PC-3 (cell line): Measurements from ENCODE around the gene PABPN1L. TPM values are rescaled to one million over a fixed set of nuclear protein-coding genes. Genes with fewer than 3 reads are reported as not detected.

Experiments used
- ATAC-seq: fragments of 200-7000 bp; cut with Tn5 transposase; 2 replicates; pipeline ENCODE4 v1.9.1; 2020; ENCODE audit warnings: mild to moderate bottlenecking, moderate library complexity
- BruUV-seq: library from RNA; stranded (reverse); fragments of 400-500 nt; replicated peaks from 2 replicates; lab custom pipeline; 2021; lab: Mats Ljungman, UMichigan
- CTCF ChIA-PET: fragments of 300-600 bp; sonication (Branson Sonifier 250); formaldehyde crosslinking; loops from one replicate; lab custom pipeline; 2022; ENCODE audit warnings: antibody characterized with exemption; lab: Charles Lee
- POLR2A ChIA-PET: fragments of 300-600 bp; sonication (Branson Sonifier 250); formaldehyde crosslinking; loops from one replicate; lab custom pipeline; 2022; ENCODE audit warnings: antibody characterized with exemption; ENCODE audit not compliant: unreplicated experiment; lab: Charles Lee
- DNase-seq: peaks from one replicate; pipeline ENCODE4 v3.0.0-alpha.2; 2015
- H2AFZ ChIP-seq: fragments of 300-600 bp; sonication (generic); 2 replicates; pipeline ENCODE4 v1.6.0; 2016; ENCODE audit warnings: antibody characterized with exemption, low read length
- H3F3A ChIP-seq: fragments of 300-600 bp; sonication (generic); one replicate; pipeline ENCODE4 v1.6.0; 2017; ENCODE audit warnings: antibody characterized with exemption, low read length, control low read depth, mild to moderate bottlenecking; ENCODE audit not compliant: unreplicated experiment
- H3K27ac ChIP-seq: fragments of 300-600 bp; sonication (generic); 2 replicates; pipeline ENCODE4 v1.5.1; 2016; ENCODE audit warnings: mild to moderate bottlenecking, low read length
- H3K27me3 ChIP-seq: fragments of 300-600 bp; sonication (generic); 2 replicates; pipeline ENCODE4 v1.6.1; 2016; ENCODE audit warnings: low read length, mixed read lengths
- H3K36me3 ChIP-seq: fragments of 300-600 bp; sonication (generic); 2 replicates; pipeline ENCODE4 v1.6.1; 2016; ENCODE audit warnings: low read depth, mixed run types, low read length, mixed read lengths
- H3K4me1 ChIP-seq: fragments of 300-600 bp; sonication (generic); 2 replicates; pipeline ENCODE4 v1.5.1; 2016; ENCODE audit warnings: low read length; ENCODE audit not compliant: insufficient read depth
- H3K4me2 ChIP-seq: fragments of 300-600 bp; sonication (generic); 2 replicates; pipeline ENCODE4 v1.6.0; 2016; ENCODE audit warnings: low read length
- H3K4me3 ChIP-seq: fragments of 300-600 bp; sonication (generic); 2 replicates; pipeline ENCODE4 v1.5.1; 2016; ENCODE audit warnings: mild to moderate bottlenecking, low read length, mixed read lengths
- H3K79me2 ChIP-seq: fragments of 300-600 bp; sonication (generic); 2 replicates; pipeline ENCODE4 v1.6.1; 2017; ENCODE audit warnings: low read length, mixed read lengths
- H3K9ac ChIP-seq: fragments of 300-600 bp; sonication (generic); 2 replicates; pipeline ENCODE4 v1.6.0; 2016; ENCODE audit warnings: mild to moderate bottlenecking, low read length
- H3K9me2 ChIP-seq: fragments of 300-600 bp; sonication (generic); replicated peaks from 2 replicates; pipeline ENCODE4 v1.6.1; 2016; ENCODE audit warnings: mixed run types, low read length, mixed read lengths
- H3K9me3 ChIP-seq: fragments of 300-600 bp; sonication (generic); 2 replicates; pipeline ENCODE4 v1.6.1; 2016; ENCODE audit warnings: low read length, mixed read lengths
- H4K20me1 ChIP-seq: fragments of 300-600 bp; sonication (generic); 2 replicates; pipeline ENCODE4 v1.6.1; 2016; ENCODE audit warnings: low read length, mixed read lengths
- CTCF ChIP-seq: fragments of 300-600 bp; sonication (generic); conservative IDR thresholded peaks from 2 replicates; pipeline ENCODE4 v1.5.1; 2017; ENCODE audit warnings: antibody characterized with exemption, low read depth, mild to moderate bottlenecking, low read length
- EZH2 ChIP-seq: fragments of 300-600 bp; sonication (generic); IDR thresholded peaks from one replicate; pipeline ENCODE4 v1.6.1; 2017; ENCODE audit warnings: antibody characterized with exemption, mild to moderate bottlenecking, low read length; ENCODE audit not compliant: unreplicated experiment
- EZH2phosphoT487 ChIP-seq: fragments of 300-600 bp; sonication (generic); IDR thresholded peaks from 2 replicates; pipeline ENCODE4 v1.6.1; 2018; ENCODE audit warnings: mild to moderate bottlenecking, antibody characterized with exemption, low read length, borderline replicate concordance
- intact Hi-C: fragments of 100-400 bp; cut with micrococcal nuclease; formaldehyde crosslinking; loops from 2 replicates; pipeline ENCODE4 v1.9.0; 2023
- total RNA-seq: library from RNA; depleted of rRNA; stranded (reverse); fragments of >200 nt; gene quantifications from 2 replicates; pipeline ENCODE4 v1.2.3, GENCODE V29; 2014

Gene PABPN1L
- total RNA-seq, 1 experiment from 2014 or later = not detected

- H3K79me2 ChIP-seq = no peaks in the 10 kb centered on the region
- no peak overlapping the region for H2AFZ ChIP-seq
- BruUV-seq = no TSS peak
- no peak for ATAC-seq
- H3K9ac ChIP-seq = no peak overlapping the region
- TF ChIP-seq EZH2 (no peak), CTCF (no peak), EZH2phosphoT487 (no peak)
- no peaks in the 10 kb centered on the region for H3K27me3 ChIP-seq
- no peak overlapping the region for H3K27ac ChIP-seq
- no peaks in the 10 kb centered on the region for H3K9me3 ChIP-seq
- POLR2A ChIA-PET = no interaction called here
- no peaks in the 10 kb centered on the region for H3F3A ChIP-seq
- intact Hi-C loops = no loop called here
- H3K36me3 ChIP-seq = no peaks in the 10 kb centered on the region
- no peaks in the 10 kb centered on the region for H4K20me1 ChIP-seq
- H3K4me2 ChIP-seq = no peak overlapping the region
- H3K4me3 ChIP-seq = no peak overlapping the region
- no peaks in the 10 kb centered on the region for H3K9me2 ChIP-seq
- CTCF ChIA-PET = no interaction called here
- H3K4me1 ChIP-seq = peaks cover 5% of the 10 kb centered on the region; the same call in 1 of the 2 replicates
- no peak for DNase-seq
These were observed 41.8 kb upstream of the PABPN1L start for GRCh38 chr16:88908307-88908706.

- CTCF ChIA-PET = no interaction called here
- POLR2A ChIA-PET = no interaction called here
- intact Hi-C loops = no loop called here
- H3F3A ChIP-seq = no peaks in the 10 kb centered on the region
- H3K27ac ChIP-seq = no peak overlapping the region
- H3K79me2 ChIP-seq = no peaks in the 10 kb centered on the region
- H3K9ac ChIP-seq = no peak overlapping the region
- H2AFZ ChIP-seq = no peak overlapping the region
- H3K4me1 ChIP-seq = peaks cover 5% of the 10 kb centered on the region; the same call in 1 of the 2 replicates
- H3K4me2 ChIP-seq = no peak overlapping the region
- H3K36me3 ChIP-seq = no peaks in the 10 kb centered on the region
- H4K20me1 ChIP-seq = no peaks in the 10 kb centered on the region
- H3K27me3 ChIP-seq = no peaks in the 10 kb centered on the region
- ATAC-seq (no peak), DNase-seq (peak; percentile 46)
- H3K4me3 ChIP-seq = no peak overlapping the region
- no peaks in the 10 kb centered on the region for H3K9me2 ChIP-seq
- TF ChIP-seq EZH2phosphoT487 = no peak
- H3K9me3 ChIP-seq = no peaks in the 10 kb centered on the region
- BruUV-seq = no TSS peak
These were observed 41.3 kb upstream of the PABPN1L start for GRCh38 chr16:88907768-88908167.

- no peak overlapping the region for H3K4me2 ChIP-seq
- no peak for ATAC-seq
- intact Hi-C loops = no loop called here
- H3K4me1 ChIP-seq = peaks cover 5% of the 10 kb centered on the region; the same call in 1 of the 2 replicates
- DNase-seq = no peak
- no peaks in the 10 kb centered on the region for H3K36me3 ChIP-seq
- no peaks in the 10 kb centered on the region for H3K79me2 ChIP-seq
- H3K4me3 ChIP-seq = no peak overlapping the region
- H3F3A ChIP-seq = no peaks in the 10 kb centered on the region
- H3K9ac ChIP-seq = no peak overlapping the region
- H3K9me3 ChIP-seq = no peaks in the 10 kb centered on the region
- ChIA-PET CTCF (no interaction called here), POLR2A (no interaction called here)
- no peaks in the 10 kb centered on the region for H4K20me1 ChIP-seq
- H3K9me2 ChIP-seq = no peaks in the 10 kb centered on the region
- H3K27me3 ChIP-seq = no peaks in the 10 kb centered on the region
- no TSS peak for BruUV-seq
- H2AFZ ChIP-seq = no peak overlapping the region
- no peak overlapping the region for H3K27ac ChIP-seq
- TF ChIP-seq CTCF = no peak
- TF ChIP-seq EZH2 = no peak
- TF ChIP-seq EZH2phosphoT487 = no peak
These were observed 40.2 kb upstream of the PABPN1L start for GRCh38 chr16:88906535-88907105.
